ENCODE results near the gene TANC2.
"Not testable (repeated sequence)": the region's sequence is repeated elsewhere in the genome, so short reads cannot be mapped to it uniquely, and the experiment has no call there.

TANC2 gene

DNA sequence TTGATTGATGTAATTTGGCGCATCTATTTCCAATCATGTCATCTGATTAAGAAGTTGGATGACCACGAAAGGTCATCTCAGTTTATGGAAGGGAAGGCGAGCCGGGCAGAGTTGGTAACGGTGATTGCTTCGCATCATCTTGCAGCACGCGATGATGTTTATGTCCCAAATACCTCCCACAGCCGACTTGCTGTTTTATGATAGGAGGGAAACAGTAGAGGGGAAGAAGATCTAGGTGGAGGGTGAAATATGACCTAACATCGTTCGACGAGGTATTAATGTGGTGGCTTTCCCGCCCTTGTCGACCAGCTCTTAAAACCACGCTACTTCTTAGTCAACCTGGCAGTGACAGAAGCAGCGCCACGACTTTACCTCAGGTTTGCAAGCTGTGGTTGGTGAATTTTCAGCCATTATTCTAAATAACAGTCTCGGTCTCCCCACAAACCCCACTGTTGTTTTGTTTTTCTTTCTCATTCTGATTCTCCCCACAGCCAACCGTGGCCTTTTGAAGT, 805 bp upstream of the TANC2 start:
- no peak for DNase-seq

DNA sequence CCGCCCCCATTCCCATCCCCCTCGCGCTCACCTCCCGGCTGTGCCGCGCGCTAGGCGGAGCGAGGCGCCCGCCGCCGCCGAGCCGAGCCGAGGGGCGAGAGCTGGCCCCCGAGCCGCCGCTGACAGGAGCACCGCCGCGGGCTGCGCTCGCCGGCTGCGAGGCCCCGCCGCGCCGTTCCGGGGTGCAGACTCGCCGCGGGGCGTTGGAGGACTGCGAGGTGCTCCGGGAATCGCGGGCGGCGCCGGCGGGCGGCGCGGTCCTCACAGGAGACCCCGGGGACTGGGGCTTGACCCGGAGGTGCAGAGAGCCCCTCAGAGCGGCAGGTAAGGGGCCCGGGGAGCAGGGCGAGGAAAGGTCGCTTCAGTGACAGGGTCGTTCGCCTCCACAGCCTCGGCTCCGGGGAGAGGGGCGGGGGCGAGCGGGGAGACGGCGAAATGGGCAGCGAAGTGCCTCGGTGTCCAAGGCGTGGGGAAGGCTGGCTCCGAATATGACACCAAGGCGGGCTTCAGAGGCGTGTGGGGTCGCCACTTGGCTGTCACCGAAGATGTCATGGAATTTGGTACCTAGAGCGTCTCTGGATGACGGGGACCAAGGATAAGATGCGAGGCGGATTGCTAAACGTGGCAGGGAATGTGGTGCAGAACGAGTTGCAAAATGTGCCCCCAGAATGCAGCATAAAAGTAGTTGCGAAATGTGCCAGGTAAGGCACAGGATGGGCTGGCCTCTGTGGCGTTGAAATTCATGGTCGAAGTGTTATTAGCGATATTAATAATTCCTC, 580 bp downstream of the TANC2 start:
- DNase-seq, result no peak

DNA sequence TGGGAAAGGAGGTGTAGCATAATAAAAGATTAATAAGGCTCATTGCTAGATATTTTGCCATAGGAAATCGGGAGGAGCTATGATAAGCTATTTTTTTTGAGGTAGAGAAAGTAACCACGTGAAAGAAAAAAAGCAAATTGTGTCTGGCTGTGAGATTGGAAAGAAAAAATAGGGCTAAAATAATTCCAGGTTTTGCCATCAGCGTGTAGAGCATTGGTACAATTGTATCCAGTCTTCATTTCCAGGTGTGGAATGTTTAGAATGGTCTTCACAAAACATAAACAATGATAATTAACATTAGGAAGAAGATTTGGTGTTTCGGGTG, 1.1 kb downstream of the TANC2 start:
- no peak for DNase-seq

DNA sequence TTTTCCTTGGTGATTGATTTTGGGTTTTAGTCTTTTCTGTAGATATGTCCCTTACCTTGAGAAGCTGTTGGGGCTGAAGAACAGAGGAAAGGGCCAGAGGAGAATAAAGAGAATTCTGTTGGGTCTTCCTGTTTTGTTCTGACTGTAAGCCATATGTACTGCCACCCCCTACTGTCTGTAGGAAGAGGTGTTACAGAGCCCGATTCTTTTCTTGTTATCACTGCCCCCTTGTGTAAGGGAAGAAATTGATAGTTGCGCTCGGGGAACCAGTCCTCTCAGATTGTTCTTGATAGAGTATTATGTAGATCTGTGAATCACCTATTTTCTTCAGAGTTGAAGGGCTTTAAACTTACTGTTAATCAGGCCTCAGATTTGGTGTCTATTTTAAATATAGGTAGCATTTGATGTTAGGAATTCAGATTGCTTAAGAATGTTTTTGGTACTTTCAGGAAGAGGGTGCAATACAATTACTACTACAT, 2.4 kb downstream of the TANC2 start:
- peak; percentile 34 to 95 for DNase-seq

DNA sequence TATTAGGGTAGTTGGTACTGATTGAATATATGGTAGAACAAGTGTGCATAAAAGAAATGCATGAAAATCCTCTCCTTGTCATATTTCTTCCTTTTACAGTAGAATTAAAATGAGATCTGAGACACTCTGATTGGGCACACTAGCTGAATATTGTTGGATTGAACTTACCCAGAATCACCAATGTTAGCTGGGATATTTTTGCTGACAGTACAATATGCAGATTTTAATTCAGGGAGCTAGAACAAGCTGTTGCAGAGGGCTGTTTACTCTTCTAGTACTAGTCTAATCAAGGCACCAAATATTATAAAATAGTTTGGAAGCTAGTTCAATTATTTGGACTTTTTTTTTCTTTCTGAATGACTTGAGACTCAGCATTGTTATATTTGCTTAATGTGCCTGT, 4.6 kb downstream of the TANC2 start:
- no peak for DNase-seq

DNA sequence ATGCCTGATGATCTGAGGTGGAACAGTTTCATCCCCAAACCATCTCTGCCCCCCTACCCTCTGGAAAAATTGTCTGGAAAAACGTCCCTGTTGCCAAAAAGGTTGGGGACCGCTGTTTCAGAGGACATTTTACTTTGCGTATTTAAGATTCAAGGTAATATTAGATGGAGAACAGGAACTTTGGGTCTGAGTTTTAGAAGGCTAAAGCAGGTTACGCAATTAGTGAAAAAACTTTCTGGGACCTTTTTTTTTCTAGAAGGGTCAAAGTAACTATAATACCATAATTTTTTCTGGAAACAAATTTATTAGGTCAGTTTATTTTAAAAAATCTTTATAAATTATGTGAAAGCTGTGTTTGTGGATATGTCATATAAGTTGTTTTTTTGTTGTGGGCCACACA, 5.8 kb downstream of the TANC2 start:
- DNase-seq, result no peak

DNA sequence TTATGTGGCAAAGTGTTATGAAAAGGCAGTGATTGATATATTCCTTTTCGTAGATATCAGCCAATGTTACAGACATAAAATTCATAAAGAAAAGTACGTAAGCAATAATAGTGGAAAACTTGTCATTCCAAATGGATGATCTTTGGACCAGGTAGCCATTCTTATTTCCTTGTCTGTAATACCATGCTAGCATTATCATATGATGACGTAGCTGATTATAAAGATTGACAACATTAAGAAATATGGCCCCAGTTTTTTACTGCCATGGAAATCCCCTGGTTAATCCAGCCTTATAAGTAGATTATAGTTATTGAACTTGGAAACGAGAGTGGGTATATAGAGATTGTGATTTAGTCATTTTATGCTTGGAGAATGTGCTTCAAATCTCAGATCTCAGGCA, 8.8 kb downstream of the TANC2 start:
- no peak for DNase-seq

DNA sequence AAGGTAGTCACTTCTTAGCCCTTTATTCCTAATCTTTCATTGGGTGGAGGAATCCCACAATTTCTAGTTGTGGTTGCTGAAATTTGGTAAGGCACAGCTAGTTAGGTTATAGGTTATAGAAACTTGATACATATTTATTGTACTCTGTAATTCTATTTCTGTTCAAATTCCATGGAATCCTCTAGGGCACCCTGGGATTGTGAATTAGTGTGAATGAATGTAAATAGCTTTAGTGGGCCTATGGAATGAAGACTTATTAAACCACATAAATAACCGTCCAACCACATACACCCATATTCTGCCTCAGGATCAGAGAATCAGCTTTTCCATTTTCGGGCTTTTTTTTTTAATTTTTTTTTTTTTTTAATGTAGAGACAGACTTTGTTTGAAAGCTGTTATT, 9.2 kb downstream of the TANC2 start:
- DNase-seq, result no peak

DNA sequence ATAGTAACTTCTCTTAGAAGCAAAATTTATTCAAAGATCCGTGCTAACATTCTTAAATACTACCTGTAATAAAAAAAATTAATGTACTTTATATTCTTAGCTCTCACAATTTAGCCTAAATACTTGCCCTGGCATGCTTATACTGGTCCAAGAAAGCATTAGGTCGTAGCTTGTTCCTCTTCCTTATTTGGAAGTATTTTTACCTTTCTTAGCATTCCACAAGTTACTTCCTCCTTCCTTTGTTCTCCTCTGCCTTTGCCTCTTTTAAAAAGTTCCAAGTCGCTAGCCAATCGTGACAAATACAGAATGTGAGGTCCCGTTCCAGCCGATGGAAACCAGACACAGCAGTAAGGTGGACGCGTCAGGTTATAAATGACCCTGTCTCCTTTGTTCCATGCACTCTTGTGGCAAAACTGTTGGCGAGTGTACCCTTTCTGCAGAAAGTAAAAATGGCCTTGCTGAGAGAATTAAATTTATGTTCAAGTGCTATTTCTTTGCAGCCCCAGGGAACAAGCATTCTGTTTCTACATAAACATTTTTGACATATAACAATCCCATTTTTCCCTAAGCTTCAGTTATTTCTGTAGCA, 10.7 kb downstream of the TANC2 start:
- not testable (repeated sequence) for DNase-seq

DNA sequence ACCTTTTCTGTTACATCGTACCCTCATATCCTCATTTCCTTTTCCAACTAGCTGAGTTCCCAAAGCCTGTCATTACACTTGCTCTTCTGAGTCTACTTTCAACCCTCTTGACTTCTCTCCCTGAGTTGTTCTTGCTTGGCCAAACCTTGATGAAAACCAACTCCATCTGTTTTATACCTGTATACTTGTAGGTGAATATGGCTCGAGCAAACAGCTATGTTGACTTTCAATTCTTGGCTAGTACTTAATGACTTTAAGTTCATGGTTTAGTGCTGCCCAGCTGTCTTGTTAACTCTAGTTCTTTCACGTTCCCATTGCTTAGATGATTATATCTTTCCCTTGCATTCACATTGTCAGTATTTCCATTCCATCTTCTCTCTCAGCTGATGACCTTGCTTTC, 14.8 kb downstream of the TANC2 start:
- no peak for DNase-seq

DNA sequence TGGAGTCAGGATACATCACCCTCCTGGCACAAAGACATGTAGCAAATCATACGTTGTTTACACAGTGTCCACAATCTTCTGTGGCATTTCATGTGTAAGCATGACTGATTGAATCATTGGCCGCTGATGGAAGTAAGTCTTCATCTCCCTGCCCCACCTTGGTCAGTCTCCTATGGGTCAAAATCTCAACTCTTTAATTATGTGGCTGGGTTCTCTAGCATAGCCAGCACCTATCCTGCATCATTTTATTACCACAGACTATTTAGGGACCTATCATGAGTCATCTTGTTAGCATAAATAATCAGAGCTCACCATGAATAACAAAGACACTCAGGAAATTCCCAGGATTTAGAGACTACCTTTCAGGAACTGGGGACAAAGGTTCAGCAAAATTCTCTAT, 15.9 kb downstream of the TANC2 start:
- DNase-seq, result no peak

DNA sequence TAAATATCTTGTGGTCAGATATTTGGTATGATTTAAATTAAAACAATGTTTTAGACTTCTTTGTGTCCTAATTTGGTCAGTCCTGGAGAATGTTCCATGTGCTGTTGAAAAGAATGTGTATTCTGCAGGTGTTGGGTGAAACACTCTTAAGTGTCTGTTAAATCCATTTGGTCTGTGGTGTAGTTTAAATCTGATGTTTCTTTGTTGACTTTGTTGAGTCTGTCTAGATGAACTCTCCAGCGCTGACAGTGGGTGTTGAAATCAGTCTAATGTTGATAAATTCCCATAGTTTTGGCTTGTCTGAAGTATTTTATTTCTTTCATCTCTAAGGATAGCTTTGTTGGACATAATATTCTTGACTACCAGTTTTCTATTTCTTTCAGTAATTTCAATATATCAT, 18.8 kb downstream of the TANC2 start:
- DNase-seq, result no peak

DNA sequence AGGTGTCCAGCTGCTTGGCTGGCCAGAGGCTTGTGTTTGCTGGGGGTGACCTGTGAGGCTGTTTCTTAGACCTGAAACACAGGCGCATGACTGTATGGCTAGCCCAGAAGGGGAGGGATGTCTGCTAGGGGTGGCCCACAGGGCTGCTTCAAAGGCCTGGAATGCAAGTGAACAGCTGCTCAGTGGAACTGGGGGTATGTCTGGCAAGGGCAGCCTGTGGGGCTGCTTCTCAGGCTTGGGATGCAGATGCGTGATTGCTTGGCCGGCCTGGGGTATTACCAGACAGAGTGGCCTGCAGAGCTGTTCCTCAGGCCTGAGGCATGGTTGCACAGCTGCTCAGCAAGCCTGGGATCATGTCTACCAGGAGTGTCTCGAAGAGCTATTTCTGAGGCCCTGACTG, 20.5 kb downstream of the TANC2 start:
- no peak for DNase-seq

DNA sequence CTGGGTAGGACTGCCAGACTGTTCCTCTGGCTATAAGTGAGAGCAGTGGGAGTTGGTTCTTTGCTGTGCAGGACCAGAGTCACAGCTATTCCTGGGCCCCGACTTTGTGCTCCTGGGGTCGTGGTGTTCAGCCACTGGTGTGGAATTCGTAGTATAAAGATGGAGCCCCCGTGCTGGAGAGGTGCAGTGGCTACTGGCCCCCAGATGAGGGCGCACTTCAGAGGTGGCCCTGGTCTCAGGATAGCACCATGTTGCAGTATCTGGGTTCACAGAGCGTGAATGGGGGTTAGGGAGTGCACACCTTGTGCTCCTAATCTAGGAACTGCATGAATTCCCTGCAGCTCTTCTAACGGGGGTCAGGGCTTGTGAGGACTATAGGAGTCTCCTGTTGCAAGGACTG, 21.1 kb downstream of the TANC2 start:
- no peak for DNase-seq

DNA sequence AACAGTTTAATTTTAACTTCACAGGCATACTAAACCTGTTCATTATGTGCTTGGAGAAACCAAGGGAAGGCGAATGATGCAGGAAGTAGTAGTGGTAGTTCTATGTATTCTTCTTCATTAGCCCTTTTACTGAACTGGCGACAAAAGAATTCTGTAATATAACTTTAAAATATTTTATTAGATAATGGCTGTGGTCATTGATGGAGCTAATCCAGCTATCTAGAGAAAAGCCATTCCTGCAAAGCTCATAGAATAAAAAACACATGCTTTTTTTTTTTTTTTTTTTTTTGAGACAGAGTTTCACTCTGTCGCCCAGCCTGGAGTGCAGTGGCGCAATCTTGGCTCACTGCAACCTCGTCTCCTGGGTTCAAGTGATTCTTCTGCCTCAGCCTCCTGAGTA, 23.5 kb downstream of the TANC2 start:
- no peak for DNase-seq

DNA sequence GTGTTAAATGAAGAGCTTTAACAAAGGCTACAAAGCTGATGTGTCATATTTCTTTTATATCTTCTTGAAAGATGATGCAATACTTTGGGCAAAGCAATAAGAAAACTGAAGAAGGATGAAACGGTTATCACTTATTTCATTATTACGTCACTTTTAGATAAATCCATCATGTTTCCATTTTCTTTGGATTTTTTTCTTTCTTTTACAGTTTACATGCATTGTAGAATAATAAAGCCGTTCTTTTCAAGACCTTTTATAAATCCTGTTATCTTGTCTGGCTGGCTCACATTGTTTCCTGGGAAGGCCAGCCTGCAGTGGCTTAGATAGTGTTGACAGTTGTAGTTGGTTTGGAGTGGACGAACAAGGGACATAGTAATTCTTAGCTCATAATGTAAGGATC, 28.9 kb downstream of the TANC2 start:
- DNase-seq, result no peak

DNA sequence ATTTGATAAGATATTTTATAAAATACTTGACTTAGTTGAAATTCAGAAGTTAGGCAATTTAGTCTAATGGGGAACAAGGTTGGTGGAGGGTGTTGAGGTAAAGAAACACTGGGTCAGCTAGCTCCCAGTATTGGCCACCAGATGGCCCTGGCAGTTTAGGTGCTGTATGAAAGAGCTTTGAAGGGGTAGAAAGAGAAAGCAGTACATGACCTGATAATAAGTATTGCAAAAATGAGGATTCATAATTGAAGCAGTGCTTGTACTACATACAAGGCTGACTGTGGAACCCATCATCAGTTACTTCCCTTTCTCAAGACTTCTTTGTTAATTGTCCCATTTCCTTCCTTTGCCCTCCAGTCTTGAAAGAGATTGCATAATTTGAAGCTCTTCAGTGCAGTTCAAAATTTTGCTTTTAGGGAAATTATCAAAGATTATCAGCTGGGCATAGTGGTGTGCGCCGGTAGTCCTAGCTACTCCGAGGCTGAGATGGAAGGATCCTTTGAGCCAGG, 29.4 kb downstream of the TANC2 start:
- DNase-seq, result peak in 1 of 2 donors; percentile 28

DNA sequence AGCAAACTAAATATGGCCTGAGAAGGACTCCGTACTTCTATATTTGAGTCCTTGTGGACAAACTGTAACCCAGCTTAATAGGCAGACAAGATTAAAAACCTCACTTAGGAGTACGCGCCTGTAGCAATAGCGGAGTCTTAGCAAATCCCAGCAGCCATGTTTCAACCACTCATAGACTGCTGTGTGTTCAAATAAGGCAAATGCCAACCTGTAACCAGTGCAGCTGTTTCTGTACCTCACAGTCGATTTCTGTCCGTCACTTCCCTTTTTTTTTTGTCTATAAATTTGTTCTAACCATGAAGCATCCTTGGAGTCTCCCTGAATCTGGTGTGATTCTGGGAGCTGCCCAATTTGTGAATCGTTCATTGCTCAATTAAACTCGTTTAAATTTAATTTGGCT, 30.2 kb downstream of the TANC2 start:
- no peak for DNase-seq

DNA sequence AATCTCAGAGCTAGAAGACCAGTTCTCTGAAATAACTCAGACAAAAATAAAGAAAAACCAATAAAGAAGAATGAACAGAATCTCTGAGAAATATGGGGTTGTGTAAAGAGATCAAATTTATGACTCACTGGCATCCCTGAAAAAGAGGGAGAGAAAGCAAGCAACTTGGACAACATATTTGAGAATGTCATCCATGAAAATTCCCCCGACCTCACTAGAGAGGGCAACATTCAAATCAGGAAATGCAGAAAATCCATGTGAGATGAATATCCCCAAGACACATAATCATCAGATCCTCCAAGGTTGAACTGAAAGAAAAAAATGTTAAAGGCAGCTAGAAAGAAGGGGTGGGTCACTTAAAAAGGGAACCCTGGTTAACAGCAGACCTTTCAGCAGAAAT, 32.1 kb downstream of the TANC2 start:
- DNase-seq, result no peak

DNA sequence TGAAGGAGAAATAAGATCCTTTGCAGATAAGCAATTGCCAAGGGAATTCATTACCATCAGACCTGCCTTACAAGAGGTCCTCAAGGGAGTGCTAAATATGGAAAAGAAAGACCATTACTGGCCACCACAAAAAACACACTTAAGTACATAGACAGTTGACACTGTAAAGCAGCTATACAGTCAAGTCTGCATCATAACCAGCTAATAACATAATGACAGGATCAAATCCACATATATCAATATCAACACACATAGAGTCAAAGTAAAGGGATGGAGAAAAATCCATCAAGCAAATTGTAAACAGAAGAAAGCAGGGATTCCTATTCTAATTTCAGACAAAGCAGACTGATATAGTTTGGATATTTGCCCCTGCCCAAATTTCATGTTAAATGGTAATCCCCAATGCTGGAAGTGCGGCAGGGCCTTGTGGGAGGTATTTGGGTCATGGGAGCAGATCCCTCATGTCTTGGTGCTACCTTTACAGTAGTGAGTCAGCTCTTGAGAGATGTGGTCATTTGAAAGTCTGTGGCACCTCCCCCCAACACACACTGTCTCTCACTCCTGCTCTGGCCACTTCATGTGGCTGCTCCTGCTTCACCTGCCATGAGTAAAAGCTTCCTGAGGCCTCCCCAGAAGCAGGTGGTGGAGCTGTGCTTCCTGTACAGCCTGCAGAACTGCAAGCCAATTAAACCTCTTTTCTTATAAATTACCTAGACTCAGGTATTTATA, 32.8 kb downstream of the TANC2 start:
- DNase-seq, result no peak

DNA sequence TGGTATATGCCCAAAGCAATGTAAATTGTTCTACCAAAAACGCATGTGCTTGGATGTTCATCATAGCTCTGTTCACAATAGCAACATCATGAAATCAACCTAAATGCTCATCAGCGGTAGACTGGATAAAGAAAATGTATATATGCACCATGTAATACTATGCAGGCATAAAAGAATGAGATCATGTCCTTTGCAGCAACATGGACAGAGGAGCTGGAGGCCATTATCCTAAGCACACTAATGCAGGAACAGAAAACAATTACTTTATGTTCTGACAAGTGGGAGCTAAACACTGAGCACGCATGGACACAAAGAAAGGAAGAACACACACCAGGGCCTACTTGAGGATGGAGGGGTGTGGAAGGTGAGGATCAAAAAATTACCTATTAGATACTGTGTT, 33.7 kb downstream of the TANC2 start:
- no peak for DNase-seq

DNA sequence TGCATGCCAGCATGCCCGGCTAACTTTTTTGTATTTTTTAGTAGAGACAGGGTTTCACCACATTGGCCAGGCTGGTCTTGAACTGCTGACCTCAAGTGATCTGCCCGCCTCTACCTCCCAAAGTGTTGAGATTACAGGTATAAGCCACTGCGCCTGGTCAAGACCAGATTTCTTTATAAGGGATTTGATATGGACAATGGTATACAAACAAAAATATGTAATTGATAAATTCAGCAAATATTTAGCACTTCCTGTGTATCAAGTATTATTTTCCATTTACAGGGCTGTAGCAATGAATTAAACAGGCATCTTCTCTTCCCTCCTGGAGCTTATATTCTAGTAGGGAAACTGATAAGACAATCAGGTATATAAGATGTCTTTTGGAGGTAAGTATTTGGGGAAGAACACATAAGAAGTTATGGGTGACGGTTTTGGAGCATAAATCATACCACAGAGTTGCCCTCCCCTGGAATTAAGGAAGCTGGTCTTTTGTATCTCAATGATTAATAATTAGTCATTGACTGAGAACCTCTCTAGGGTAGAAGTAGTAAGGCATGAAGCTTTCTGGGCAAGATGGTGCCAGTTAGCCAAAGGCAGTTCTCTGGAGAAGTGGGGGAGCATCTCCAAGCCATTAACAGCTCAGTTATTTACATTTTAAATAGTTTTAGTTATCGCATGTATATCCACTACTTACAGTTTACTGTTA, 35.8 kb downstream of the TANC2 start:
- DNase-seq, result no peak

DNA sequence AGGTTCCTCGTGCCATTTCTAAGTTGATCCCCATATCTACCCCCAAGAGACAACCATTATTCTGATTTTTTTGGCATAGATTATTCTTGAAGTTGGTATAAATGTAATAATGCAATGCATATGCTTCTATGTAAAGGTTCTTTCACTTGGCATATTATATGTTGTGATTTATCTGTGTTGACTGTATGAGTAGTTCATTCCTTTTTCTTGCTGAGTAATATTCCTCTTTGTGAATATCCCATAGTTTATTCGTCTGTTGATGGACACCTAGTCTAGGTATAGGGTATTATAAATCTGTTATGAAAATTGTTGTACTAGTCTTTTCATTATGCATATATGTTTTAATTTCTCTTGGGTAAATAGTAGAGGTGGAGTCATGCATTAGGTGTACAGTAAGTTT, 36.6 kb downstream of the TANC2 start:
- DNase-seq, result no peak

All from hippocampal formation (tissue), 2 donors.